HG03460 (cell line): ENCODE data around the gene PTPRQ.
"Not testable (repeated sequence)": the region's sequence is repeated elsewhere in the genome, so short reads cannot be mapped to it uniquely, and the experiment has no call there.

Experiments used
- ATAC-seq: cut with Tn5 transposase; IDR thresholded peaks from one replicate; pipeline ENCODE4 v1.9.1; 2021; ENCODE audit not compliant: unreplicated experiment

Gene PTPRQ

DNA sequence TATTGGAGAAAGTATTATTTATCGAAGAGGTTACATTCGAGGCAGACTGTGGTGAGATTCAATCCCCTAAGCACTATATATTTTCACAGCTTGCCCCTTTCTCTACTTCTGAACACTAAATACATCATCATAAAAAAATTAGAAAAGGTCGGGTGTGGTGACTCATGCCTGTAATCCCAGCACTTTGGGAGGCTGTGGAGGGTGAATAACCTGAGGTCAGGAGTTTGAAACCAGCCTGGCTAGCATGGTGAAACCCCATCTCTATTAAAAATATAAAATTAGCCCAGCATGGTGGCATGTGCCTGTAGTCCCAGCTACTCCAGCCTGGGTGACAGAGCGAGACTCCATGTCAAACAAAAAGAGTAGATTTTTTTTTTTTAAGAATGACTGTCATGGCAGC is 192.8 kb downstream of the PTPRQ start:
- ATAC-seq: no peak

- no peak for ATAC-seq
Observed at GRCh38 chr12:80641936-80642335, 197.9 kb downstream of the PTPRQ start.

DNA sequence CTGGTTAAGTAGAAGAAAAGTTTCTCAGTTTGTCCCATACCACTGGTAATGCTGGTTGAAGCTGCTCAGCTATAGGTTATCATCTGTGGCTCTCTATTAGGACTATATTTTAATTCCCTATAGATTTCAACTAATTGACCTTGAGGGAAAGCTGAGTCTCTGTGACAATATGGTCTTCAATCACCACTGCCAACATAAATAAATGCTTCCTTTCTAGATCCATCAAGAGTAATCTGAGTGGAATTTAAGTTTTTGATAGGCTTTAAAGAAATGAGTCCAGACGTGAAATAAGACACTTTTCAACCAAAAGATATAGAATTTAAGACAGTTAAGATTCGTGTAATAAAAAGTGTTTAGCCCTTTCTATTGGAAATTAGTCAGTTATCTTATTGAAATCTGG is 199.9 kb downstream of the PTPRQ start:
- ATAC-seq: no peak

- ATAC-seq: no peak
Observed at GRCh38 chr12:80648881-80649280, 204.8 kb downstream of the PTPRQ start.

GRCh38 chr12:80655751-80656150 is 211.7 kb downstream of the PTPRQ start:
- no peak for ATAC-seq

- no peak for ATAC-seq
Observed at GRCh38 chr12:80659512-80660063, 215.6 kb downstream of the PTPRQ start.

- no peak for ATAC-seq
Observed at GRCh38 chr12:80662586-80662985, 218.6 kb downstream of the PTPRQ start.

GRCh38 chr12:80670214-80670613 is 226.2 kb downstream of the PTPRQ start:
- no peak for ATAC-seq

- ATAC-seq: not testable (repeated sequence)
Observed at GRCh38 chr12:80676042-80676636, 232.1 kb downstream of the PTPRQ start.

GRCh38 chr12:80676856-80677255 is 232.8 kb downstream of the PTPRQ start:
- no peak for ATAC-seq

GRCh38 chr12:80677994-80678393 is 234.0 kb downstream of the PTPRQ start:
- ATAC-seq: no peak

GRCh38 chr12:80679346-80680131 is 235.5 kb downstream of the PTPRQ start:
- no peak for ATAC-seq

DNA sequence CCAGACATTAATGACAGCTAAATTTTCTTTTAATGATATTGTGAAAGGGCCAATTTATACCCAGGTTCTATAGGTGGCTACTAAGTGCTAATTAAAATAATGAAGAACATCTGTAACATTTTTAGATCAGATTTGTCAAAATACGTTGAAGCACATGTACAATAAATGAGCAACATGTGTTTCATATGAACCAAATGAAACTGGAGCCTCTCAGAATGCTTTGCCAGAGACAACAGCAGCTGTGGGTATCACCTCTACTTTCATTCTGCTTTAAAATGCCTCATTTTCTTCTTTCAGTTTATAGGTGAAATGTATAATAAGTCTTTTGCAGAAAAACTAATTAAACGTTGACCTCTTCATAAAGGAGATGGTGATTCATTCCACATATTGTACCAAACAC is 237.3 kb downstream of the PTPRQ start:
- ATAC-seq: no peak

GRCh38 chr12:80681786-80682185 is 237.8 kb downstream of the PTPRQ start:
- no peak for ATAC-seq

GRCh38 chr12:80684077-80684495 is 240.1 kb downstream of the PTPRQ start:
- ATAC-seq: no peak

DNA sequence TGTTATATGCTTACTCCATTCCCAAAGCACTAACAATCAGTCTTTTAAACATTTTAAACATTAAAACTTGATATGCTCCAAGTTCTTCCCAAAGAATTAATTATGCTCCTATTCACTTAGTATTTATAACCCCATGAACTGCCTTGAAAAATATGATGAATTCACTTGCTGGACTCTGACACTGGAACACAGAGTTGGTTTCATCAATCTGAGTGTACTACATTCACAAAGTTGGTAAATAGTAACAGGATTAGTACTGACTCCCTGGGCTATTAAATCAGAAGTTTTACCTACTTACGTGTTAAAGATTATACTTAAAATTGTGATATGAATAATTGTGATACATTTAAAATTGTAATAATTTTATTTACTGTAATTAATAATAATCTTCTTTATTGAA is 246.1 kb downstream of the PTPRQ start:
- ATAC-seq: no peak

GRCh38 chr12:80690513-80690912 is 246.5 kb downstream of the PTPRQ start:
- ATAC-seq: no peak

GRCh38 chr12:80692114-80692513 is 248.1 kb downstream of the PTPRQ start:
- no peak for ATAC-seq

DNA sequence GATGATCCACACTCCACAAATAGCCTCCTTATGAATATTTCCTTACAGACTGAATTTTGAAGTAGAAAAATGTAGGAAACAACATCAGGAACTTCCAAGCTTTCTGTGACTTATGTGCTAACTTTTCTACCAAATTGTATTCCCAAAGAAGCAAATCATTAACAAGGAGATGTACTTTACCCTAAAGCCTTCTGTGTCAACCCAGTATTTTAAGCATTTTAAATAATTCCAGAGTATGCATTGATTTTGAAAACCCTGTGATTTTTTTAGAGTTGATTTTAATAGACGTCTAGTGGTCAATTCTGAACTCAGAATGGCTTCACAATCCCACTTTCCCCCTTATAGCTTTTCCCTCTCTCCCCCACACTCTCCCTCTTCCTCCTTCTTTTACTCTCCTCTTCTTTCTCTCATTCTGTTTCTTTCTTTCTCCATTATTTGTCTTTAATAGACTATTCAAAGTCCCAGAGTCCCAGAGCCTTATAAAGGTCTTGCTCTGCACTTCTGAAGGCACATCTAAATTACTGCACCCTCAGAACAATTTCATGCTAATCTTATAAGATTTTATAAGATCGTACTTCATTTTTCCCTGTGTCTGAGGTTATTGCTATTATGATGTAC is 253.3 kb downstream of the PTPRQ start:
- no peak for ATAC-seq

GRCh38 chr12:80698256-80698655 is 254.2 kb downstream of the PTPRQ start:
- no peak for ATAC-seq

DNA sequence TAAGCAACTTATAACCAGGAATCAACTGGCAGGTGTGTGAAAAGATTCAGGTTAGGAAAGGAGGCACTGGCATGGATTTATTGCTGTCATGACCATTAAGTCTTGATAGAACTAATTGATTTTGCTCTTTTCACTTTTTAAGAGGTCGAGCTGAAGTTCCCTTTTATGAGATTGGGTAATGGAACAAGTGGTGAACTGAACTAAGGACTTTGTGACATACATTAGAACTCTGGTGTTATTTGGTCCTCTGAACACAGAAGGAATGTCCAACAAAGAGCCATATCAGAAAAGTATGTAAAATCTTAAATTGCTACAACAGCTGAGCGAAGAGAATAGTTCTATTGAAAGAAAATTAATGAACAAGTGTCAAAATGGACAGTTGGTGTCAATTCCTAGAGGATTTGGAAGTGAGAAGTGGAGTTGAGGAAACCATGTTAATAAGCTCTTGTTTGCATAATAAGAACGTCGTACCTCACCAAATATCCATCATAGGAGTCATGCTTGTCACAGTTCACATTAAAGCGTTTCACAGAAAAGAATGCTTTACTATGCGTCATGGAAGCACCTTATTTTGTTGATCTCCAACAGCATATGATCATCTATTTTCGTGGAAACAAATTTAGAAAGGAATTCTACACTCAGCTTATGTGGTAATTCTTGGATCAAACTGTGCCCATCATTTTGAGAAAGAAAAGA is 255.0 kb downstream of the PTPRQ start:
- ATAC-seq: no peak
